GM19438 (cell line): ENCODE data around the gene CBY1.

ENCODE experiments used
- ATAC-seq: cut with Tn5 transposase; IDR thresholded peaks from one replicate; pipeline ENCODE4 v1.9.1; 2021; ENCODE audit warnings: low read depth; ENCODE audit not compliant: unreplicated experiment

The CBY1 gene

DNA sequence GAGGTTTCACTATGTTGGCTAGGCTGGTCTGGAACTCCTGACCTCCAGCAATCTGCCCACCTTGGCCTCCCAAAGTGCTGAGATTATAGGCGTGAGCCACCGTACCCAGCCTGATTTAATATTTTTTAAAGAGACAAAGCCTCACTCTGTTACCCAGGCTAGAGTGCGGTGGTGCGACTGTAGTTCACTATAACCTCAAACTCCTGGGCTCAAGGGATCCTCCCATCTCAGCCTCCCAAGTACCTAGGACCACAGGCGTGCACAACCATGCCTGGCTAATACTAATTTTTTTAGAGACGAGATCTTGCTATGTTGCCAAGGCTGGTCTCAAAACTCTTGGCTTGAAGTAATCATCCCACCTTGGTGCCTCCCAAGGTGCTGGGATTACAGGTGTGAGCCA is 62.8 kb downstream of the CBY1 start:
- ATAC-seq = no peak

DNA sequence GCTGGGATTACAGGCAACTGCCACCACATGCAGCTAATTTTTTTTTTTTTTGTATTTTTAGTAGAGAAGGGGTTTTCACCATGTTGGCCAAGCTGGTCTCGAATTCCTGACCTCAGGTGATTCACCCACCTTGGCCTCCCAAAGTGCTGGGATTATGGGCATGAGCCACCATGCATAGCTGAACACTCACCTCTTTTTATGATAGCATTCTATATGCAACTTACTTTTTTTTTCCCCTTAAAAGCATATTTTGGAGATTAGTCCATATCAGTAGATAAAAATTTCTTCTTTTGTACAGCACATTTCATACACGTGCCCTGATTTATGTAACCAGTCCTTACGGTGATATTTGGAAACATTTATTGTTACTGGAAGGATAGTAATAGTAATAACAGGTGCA is 63.9 kb downstream of the CBY1 start:
- no peak for ATAC-seq

DNA sequence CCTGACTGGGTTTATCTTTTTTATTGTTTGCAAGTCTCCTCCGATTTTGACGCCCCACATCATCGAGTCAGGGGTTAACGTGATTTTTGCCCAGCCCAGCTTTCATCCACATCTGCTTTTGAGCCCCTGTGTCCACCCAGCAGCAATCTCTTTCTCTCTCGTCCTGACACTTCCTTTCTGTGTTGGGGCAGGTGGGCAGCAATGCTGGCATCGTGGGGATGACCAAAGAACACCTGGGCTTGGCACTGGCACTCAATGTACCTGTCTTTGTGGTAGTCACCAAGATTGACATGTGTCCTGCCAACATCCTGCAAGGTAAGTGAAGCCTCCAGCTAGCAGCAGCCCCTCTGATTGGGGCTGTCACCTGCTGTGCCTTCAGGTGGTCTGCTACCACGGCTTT is 65.1 kb downstream of the CBY1 start:
- ATAC-seq = no peak
